Vagina (tissue), 2 donors: Measurements from ENCODE around the gene PRICKLE4.

ENCODE experiments used
- CTCF ChIP-seq, 3 experiments: fragments of 450-650 bp in 2 of 3; fragments of 200-600 bp in 1 of 3; sonication (generic) in 1 of 3; IDR thresholded peaks; one replicate each; pipeline ENCODE4 v1.5.1; 2017 to 2019; ENCODE audit warnings: antibody characterized with exemption in 3 of 3, mild to moderate bottlenecking in 2 of 3, moderate library complexity in 2 of 3
- POLR2A ChIP-seq, 2 donors: fragments of 450-650 bp; IDR thresholded peaks; one replicate each; pipeline ENCODE4 v1.6.1; 2017; ENCODE audit warnings: antibody characterized with exemption in 2 of 2, mild to moderate bottlenecking in 2 of 2, moderate library complexity in 2 of 2

- TF ChIP-seq POLR2A (IDR thresholded peaks at IDR 0.05) (no peak), CTCF (IDR thresholded peaks at IDR 0.05) (no peak)
Observed at GRCh38 chr6:41813956-41814355, 33.4 kb downstream of the PRICKLE4 start.
